ENCODE data around the gene RXFP4.

The RXFP4 gene

GRCh38 chr1:155931332-155932038, 10.0 kb upstream of the RXFP4 start:
- DNase-seq: no peak

DNA sequence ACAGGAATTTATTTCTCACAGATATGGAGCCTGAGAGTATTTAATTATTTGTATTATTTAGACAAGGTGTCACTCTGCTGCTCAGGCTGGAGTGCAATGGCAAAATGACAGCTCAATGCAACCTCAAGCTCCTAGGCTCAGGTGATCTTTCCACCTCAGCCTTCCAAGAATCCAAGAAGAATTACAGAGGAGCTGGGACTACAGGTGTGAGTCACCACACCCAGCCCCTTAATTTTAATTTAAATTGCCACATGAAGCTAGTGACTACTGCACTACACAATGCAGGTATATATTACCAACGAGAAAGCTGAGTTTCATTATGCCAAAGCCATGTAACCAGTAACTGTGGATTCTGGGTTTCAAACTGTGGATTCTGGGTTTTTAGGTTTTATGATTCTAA, 9.4 kb upstream of the RXFP4 start:
- DNase-seq: no peak

GRCh38 chr1:155932487-155932886, 9.0 kb upstream of the RXFP4 start:
- DNase-seq: no peak

DNA sequence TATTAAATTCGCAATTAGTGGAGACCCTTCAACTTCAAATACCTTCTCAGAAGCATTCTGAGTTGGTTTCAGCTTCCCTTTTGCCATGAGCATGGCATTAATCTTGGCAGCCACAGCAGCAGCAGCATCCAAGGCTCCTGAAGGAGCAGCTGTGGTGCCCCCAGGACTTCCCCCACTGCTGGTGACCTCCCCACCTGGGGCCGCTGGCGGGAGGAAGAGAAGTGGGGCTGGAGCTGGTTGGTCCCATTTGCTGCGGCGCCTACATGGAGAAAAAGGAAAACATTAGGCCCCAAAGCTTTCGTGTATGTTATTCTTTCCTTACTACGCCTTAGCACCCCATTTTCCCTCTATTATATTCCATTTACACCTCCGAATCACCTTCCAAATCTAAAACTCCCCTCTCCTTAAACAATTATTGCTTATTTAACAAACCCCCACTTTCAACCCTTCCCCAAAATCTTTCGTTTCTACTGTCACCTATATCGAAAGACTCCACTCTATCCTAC, 7.8 kb upstream of the RXFP4 start:
- no peak for DNase-seq

GRCh38 chr1:155934097-155934935, 7.1 kb upstream of the RXFP4 start, which contains the start of gene KHDC4:
KHDC4 (minus strand) TSS chr1:155934413; CDS start chr1:155934373, 40 bp downstream.
- DNase-seq: peak; percentile 98

DNA sequence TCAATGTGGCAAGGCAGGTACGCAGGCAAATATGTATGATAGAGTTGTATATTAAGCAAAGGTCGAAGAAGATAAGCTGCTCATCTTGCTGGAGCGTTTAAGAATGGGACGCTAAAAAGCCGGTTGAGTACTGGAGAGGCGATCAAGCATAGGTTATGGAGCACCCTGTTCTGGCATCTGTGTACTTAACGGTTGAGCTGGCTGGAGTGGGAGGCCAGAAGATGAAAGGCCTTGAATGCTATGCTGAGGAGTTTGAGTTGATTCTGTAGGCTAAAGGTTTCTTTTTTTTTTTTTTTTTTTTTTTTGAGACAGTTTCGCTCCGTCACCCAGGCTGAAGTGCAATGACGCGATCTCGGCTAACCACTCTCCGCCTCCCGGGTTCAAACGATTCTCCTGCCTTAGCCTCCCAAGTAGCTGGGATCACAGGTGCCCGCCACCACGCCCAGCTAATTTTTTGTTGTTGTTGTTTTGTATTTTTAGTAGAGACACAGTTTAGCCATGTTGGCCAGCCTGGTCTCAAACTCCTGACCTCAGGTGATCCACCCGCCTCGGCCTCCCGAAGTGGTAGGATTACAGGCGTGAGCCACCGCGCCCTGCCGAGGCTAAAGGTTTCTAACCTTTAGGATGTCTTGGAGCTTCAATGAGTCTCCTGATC, 6.4 kb upstream of the RXFP4 start:
- no peak for DNase-seq

GRCh38 chr1:155938220-155938627, 3.2 kb upstream of the RXFP4 start:
- peak; percentile 70 for DNase-seq

DNA sequence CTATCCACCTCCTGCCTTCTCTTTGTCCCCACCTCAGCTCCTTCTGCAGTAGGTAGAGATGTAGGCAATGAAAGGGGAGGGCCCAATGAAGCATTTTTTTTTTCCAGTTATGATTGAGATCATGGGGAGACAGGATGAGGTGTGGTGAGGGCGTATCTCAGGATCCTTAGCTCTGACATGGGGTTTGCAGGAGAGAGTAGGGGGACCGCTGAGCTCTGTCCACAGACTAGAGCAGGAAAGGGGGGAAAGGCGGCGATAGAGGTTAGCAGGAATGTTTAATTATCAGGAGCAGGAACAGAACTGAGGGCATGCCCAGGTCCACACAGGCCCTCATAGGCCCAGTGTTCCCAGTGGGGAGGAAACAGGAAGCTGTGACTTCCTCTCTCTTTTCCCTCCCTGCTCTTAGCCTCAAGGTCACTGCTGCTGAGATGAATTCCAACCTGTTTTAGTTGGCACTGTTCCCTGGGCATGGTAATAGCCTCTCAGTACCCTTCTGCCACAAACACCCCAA, 901 bp upstream of the RXFP4 start:
- DNase-seq: no peak

DNA sequence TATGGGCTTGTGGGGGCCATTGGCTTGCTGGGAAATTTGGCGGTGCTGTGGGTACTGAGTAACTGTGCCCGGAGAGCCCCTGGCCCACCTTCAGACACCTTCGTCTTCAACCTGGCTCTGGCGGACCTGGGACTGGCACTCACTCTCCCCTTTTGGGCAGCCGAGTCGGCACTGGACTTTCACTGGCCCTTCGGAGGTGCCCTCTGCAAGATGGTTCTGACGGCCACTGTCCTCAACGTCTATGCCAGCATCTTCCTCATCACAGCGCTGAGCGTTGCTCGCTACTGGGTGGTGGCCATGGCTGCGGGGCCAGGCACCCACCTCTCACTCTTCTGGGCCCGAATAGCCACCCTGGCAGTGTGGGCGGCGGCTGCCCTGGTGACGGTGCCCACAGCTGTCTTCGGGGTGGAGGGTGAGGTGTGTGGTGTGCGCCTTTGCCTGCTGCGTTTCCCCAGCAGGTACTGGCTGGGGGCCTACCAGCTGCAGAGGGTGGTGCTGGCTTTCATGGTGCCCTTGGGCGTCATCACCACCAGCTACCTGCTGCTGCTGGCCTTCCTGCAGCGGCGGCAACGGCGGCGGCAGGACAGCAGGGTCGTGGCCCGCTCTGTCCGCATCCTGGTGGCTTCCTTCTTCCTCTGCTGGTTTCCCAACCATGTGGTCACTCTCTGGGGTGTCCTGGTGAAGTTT, 550 bp downstream of the RXFP4 start:
- no peak for DNase-seq

DNA sequence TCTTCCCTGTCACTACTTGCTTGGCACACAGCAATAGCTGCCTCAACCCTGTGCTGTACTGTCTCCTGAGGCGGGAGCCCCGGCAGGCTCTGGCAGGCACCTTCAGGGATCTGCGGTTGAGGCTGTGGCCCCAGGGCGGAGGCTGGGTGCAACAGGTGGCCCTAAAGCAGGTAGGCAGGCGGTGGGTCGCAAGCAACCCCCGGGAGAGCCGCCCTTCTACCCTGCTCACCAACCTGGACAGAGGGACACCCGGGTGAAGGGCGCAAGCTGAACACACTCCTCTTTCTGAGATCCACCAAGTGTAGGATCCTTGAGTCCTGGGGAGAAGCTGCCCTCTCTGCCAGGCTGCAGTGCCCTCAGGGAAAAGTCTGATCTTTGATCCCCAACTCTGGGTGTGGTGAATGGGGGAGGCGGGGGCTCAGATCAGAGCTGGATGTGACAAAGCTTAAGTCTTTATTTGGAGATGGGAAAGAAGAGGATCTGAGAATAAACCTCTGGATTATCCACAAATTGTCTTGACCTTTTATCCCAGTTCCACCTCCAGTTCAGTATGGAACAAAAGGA, 1.2 kb downstream of the RXFP4 start:
- no peak for DNase-seq

GRCh38 chr1:155944444-155944799, 3.0 kb downstream of the RXFP4 start:
- no peak for DNase-seq

- DNase-seq: no peak
Observed at GRCh38 chr1:155946633-155947219, 5.3 kb downstream of the RXFP4 start.

DNA sequence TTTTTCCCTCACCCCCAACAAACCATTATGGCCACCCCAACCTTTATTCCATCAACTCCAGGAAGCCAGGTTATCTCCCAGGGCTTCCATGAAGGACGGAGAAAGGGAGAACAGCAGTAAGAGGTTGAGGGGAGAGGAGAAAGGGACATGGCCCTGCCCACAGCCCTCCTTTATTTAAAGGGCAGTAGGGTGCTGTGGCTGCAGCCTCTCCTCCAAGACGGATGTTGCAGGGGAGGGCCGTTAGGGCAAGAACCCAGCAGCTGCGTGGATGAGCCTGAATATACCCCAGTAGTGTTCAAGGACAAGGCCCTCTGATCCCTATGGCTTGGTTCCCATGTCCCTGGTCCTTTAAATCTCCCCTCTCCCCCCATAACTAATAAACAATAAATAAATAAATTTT, 5.9 kb downstream of the RXFP4 start:
- no peak for DNase-seq

DNA sequence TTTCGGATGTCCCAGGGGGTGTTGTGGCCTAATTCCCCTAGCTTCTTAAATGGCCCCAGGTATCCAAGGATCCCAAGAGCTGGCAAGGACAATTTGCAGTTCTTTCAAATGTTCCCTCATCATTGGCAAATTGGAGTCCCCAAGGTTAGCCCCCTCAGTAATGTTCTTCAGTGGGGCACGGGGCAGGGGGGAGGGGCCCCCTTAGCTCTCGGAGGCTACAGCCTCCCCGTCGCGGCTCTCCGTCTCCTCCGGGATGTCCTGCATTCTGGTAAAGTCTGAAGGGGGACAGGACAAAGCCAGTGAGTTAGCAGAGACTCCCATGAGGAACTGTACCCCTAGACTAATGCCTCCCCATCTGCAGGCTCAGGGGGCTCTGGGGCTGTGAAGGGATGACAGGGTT, 6.3 kb downstream of the RXFP4 start:
- DNase-seq: no peak

DNA sequence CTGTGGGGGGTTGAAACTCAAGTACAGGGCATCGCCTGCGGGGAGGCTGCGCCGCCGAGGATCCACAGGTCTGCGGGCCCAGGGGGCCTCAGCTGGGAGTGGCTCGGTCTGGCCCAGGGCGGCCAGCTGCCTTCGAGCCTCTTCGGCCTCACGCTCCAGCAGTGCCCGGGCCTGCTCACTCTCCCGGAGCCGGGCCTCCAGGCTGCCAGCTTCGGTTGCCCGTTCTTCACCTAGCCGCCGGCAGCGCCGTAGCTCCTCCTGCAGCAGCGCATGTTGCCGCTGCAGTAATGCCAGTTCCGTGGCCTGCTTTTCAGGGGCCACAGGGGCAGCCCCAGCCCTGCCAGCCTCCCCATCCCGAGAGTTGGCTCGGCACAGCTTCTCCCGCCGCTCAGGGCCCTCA, 9.4 kb downstream of the RXFP4 start:
- no peak for DNase-seq

DNA sequence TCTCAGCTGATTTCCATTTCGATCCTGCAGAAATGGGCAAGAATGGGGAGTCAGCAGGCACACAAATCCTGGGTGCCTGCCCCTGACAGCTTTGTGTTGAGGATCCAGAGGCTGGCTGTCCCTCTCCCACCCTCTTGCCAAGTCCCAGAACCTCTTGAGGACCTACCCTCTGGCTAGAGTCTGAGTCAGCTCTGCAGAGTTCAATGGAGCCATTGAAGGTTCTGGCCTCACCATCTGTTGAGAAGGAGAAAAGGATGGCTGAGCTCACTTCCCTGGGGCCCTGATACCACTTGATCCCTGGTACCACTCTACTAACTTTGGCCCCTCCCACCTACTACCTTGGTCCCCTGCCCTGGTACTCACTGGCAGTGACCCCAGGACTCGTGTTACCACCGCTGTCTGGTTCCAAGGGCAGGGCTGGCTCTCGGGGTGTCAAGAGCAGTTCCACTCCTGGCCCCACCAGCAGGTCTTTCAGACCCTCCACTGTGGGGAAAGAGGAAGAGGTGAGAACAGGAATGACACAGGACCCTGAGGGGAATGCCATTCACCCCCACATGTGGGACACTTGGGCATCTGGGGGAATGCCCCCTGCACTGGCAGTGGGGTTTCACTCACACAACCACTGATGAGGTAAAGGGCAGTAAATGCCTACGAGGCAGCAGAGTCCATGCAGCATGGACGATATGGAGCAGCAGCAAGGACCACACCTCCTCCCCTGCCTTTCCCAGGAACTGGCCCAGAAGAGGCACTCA, 10.5 kb downstream of the RXFP4 start:
- DNase-seq: no peak

DNA sequence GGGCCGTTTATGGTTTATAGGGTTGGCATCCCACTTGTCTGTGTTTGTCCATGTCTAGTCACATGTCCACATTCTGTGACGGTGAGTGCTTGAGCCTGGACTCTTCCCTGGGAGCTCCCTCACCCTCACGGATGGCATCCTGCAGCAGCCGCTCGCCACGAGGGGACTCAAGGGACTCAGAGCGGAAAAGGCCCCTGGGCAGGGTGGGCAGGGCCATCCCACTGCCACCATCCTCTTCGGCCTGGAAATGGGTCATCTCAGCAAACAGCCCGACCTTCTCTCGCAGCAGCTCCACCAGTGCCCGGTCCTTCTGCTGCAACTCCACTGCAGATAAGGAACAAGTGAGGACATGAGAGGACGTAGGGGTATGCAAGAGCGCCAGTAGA, 11.1 kb downstream of the RXFP4 start:
- DNase-seq: no peak

GRCh38 chr1:155954645-155955044, 13.2 kb downstream of the RXFP4 start:
- DNase-seq: no peak

- DNase-seq: no peak
Observed at GRCh38 chr1:155957411-155957915, 16.0 kb downstream of the RXFP4 start.

GRCh38 chr1:155960081-155960745, 18.8 kb downstream of the RXFP4 start:
- DNase-seq: no peak

GRCh38 chr1:155961937-155962336, 20.5 kb downstream of the RXFP4 start:
- peak; percentile 22 for DNase-seq
